OCI-LY7 (cell line): ENCODE data around the gene DPPA2. TPM values are rescaled to one million over a fixed set of nuclear protein-coding genes. Genes with fewer than 3 reads are reported as not detected.

Source experiments
- Bru-seq: library from RNA; stranded (reverse); fragments of 400-500 nt; gene quantifications from one replicate; lab custom pipeline; 2021; lab: Mats Ljungman, UMichigan
- BruChase-seq, 2 experiments: library from RNA; stranded (reverse); fragments of 400-500 nt; gene quantifications; one replicate each; lab custom pipeline; 2021; lab: Mats Ljungman, UMichigan
- BruUV-seq: library from RNA; stranded (reverse); fragments of 400-500 nt; replicated peaks from 2 replicates; lab custom pipeline; 2021; lab: Mats Ljungman, UMichigan
- CTCF ChIA-PET: fragments of 300-600 bp; sonication (Branson Sonifier 250); formaldehyde crosslinking; loops from one replicate; lab custom pipeline; 2022; ENCODE audit warnings: antibody characterized with exemption; ENCODE audit not compliant: unreplicated experiment; lab: Charles Lee
- POLR2A ChIA-PET: fragments of 300-600 bp; sonication (Branson Sonifier 250); formaldehyde crosslinking; loops from one replicate; lab custom pipeline; 2022; ENCODE audit warnings: antibody characterized with exemption; lab: Charles Lee
- DNase-seq: peaks from one replicate; pipeline ENCODE4 v3.0.0-alpha.2; 2015; ENCODE audit warnings: low spot score
- H2AFZ ChIP-seq: fragments of 200-600 bp; sonication (generic), shearing (Covaris generic); 2 replicates; pipeline ENCODE4 v1.6.1; 2014; ENCODE audit warnings: mild to moderate bottlenecking, antibody characterized with exemption, low read length, moderate library complexity
- H3K27ac ChIP-seq: fragments of 200-600 bp; sonication (generic); 2 replicates; pipeline ENCODE4 v1.5.1; 2014; ENCODE audit warnings: mixed run types, low read depth, mild to moderate bottlenecking, moderate library complexity, low read length, inconsistent platforms; ENCODE audit not compliant: poor library complexity, severe bottlenecking
- H3K36me3 ChIP-seq: fragments of 200-600 bp; sonication (generic); 2 replicates; pipeline ENCODE4 v1.6.1; 2014; ENCODE audit warnings: mild to moderate bottlenecking, antibody characterized with exemption, low read length, moderate library complexity, mixed read lengths; ENCODE audit not compliant: insufficient read depth
- H3K4me1 ChIP-seq: fragments of 200-600 bp; sonication (generic); 2 replicates; pipeline ENCODE4 v1.5.1; 2014; ENCODE audit warnings: mild to moderate bottlenecking, low read length; ENCODE audit not compliant: insufficient read depth, poor library complexity, severe bottlenecking
- H3K4me2 ChIP-seq: fragments of 200-600 bp; sonication (generic); 2 replicates; pipeline ENCODE4 v1.6.1; 2014; ENCODE audit warnings: mild to moderate bottlenecking, low read length
- H3K4me3 ChIP-seq: fragments of 200-600 bp; sonication (generic); 2 replicates; pipeline ENCODE4 v1.5.1; 2014; ENCODE audit warnings: mild to moderate bottlenecking, low read depth, low read length; ENCODE audit not compliant: poor library complexity, severe bottlenecking
- H3K79me2 ChIP-seq: fragments of 200-600 bp; sonication (generic); 2 replicates; pipeline ENCODE4 v1.6.1; 2016; ENCODE audit warnings: low read depth, mild to moderate bottlenecking, low read length, moderate library complexity, mixed read lengths; ENCODE audit not compliant: insufficient read depth
- H3K9me2 ChIP-seq: fragments of 200-600 bp; sonication (generic); 2 replicates; pipeline ENCODE4 v1.6.1; 2016; ENCODE audit warnings: mild to moderate bottlenecking, low read length, mixed read lengths; ENCODE audit not compliant: insufficient read depth
- H3K9me3 ChIP-seq: fragments of 200-600 bp; sonication (generic); 2 replicates; pipeline ENCODE4 v1.6.1; 2014; ENCODE audit warnings: mild to moderate bottlenecking, mixed run types, low read length, mixed read lengths
- H4K20me1 ChIP-seq: fragments of 200-600 bp; sonication (generic); 2 replicates; pipeline ENCODE4 v1.6.1; 2014; ENCODE audit warnings: mild to moderate bottlenecking, antibody characterized with exemption, low read length, moderate library complexity, mixed read lengths; ENCODE audit not compliant: insufficient read depth
- CTCF ChIP-seq: fragments of 200-600 bp; sonication (generic); conservative IDR thresholded peaks from 2 replicates; pipeline ENCODE4 v1.5.1; 2014; ENCODE audit warnings: mild to moderate bottlenecking, antibody characterized with exemption, low read length, moderate library complexity, mixed read lengths
- EZH2phosphoT487 ChIP-seq: fragments of 200-600 bp; sonication (generic); IDR thresholded peaks from 2 replicates; pipeline ENCODE4 v1.6.1; 2018; ENCODE audit warnings: low read depth, borderline replicate concordance, mild to moderate bottlenecking, mixed run types, antibody characterized with exemption, low read length, moderate library complexity, mixed read lengths
- intact Hi-C: fragments of 100-400 bp; cut with micrococcal nuclease; formaldehyde crosslinking; loops from one replicate; pipeline ENCODE4 v1.10.0; 2022; ENCODE audit not compliant: unreplicated experiment
- long read RNA-seq: library from polyadenylated mRNA; stranded (forward); transcript quantifications from one replicate; pipeline ENCODE4 v2.0.0, GENCODE V29; 2022
- total RNA-seq, 2 experiments: library from RNA; depleted of rRNA in 1 of 2; stranded (reverse); fragments of >200 nt in 1 of 2; shearing (Covaris generic) in 1 of 2; gene quantifications; 2 replicates each; pipeline ENCODE4 v1.2.3, GENCODE V29; 2014 to 2022

DPPA2 gene
- not detected in 2 replicates for total RNA-seq (2014; rRNA removed; shearing (Covaris generic))
- not detected in 2 replicates for total RNA-seq (2022)
- Bru-seq, nascent RNA = not detected
- not detected for BruChase-seq, experiment 1, labeled RNA remaining after a 6-hour chase
- not detected for BruChase-seq, experiment 2, labeled RNA remaining after a 2-hour chase
- long read RNA-seq = 0 reads

GRCh38 chr3:109316162-109316730 lies at the start of gene DPPA2:
Gene DPPA2 (minus strand): TSS chr3:109316517. CDS start chr3:109314542, 1,975 bp downstream.
- CTCF ChIA-PET = no interaction called here
- no TSS peak for BruUV-seq
- intact Hi-C loops = no loop called here

GRCh38 chr3:109364088-109364487 lies 47.8 kb upstream of the DPPA2 start:
- Histone ChIP-seq H2AFZ (no peak overlapping the region), H3K79me2 (no peaks in the 10 kb centered on the region), H3K4me3 (no peak overlapping the region), H3K27ac (no peak overlapping the region), H3K36me3 (no peaks in the 10 kb centered on the region), H3K9me3 (no peaks in the 10 kb centered on the region), H3K9me2 (no peaks in the 10 kb centered on the region), H3K4me2 (no peak overlapping the region), H3K4me1 (no peaks in the 10 kb centered on the region), H4K20me1 (no peaks in the 10 kb centered on the region)
- no TSS peak for BruUV-seq
- ChIA-PET CTCF (no interaction called here), POLR2A (interaction anchor here (0.9 kb wide), 1 partner anchor 14 kb away, joined by 3 read pairs; no protein-coding TSS in a partner anchor)
- intact Hi-C loops = no loop called here
- TF ChIP-seq CTCF = no peak
- no peak for TF ChIP-seq EZH2phosphoT487
- DNase-seq = no peak

More at GRCh38 chr3:109316162-109316730, at the start of gene DPPA2:
- Histone ChIP-seq H3K36me3 (no peaks in the 10 kb centered on the region), H3K9me2 (no peaks in the 10 kb centered on the region), H3K4me1 (no peaks in the 10 kb centered on the region), H3K4me2 (no peak within 1 kb of the TSS), H4K20me1 (no peaks in the 10 kb centered on the region), H3K79me2 (no peaks in the 10 kb centered on the region), H3K27ac (no peak within 1 kb of the TSS), H3K4me3 (no peak within 1 kb of the TSS), H3K9me3 (no peaks in the 10 kb centered on the region), H2AFZ (no peak within 1 kb of the TSS)
- POLR2A ChIA-PET = no interaction called here
- TF ChIP-seq EZH2phosphoT487 = no peak
- no peak for TF ChIP-seq CTCF
- no peak for DNase-seq

GRCh38 chr3:109363634-109364033 lies 47.3 kb upstream of the DPPA2 start:
- Histone ChIP-seq H3K79me2 (no peaks in the 10 kb centered on the region), H2AFZ (no peak overlapping the region), H4K20me1 (no peaks in the 10 kb centered on the region), H3K4me2 (no peak overlapping the region), H3K27ac (no peak overlapping the region), H3K36me3 (no peaks in the 10 kb centered on the region), H3K4me3 (no peak overlapping the region), H3K9me3 (no peaks in the 10 kb centered on the region), H3K9me2 (no peaks in the 10 kb centered on the region), H3K4me1 (no peaks in the 10 kb centered on the region)
- intact Hi-C loops = no loop called here
- no TSS peak for BruUV-seq
- TF ChIP-seq EZH2phosphoT487 (no peak), CTCF (no peak)
- CTCF ChIA-PET = no interaction called here
- no peak for DNase-seq
- POLR2A ChIA-PET = interaction anchor here (1.2 kb wide), 1 partner anchor 20 kb away, joined by 3 read pairs; no protein-coding TSS in a partner anchor
